Measurements from ENCODE around the gene KRT80.
A peak's percentile ranks its signal among the peaks of the same experiment; 100 is the strongest.
"Not testable (repeated sequence)": the region's sequence is repeated elsewhere in the genome, so short reads cannot be mapped to it uniquely, and the experiment has no call there.

The KRT80 gene

DNA sequence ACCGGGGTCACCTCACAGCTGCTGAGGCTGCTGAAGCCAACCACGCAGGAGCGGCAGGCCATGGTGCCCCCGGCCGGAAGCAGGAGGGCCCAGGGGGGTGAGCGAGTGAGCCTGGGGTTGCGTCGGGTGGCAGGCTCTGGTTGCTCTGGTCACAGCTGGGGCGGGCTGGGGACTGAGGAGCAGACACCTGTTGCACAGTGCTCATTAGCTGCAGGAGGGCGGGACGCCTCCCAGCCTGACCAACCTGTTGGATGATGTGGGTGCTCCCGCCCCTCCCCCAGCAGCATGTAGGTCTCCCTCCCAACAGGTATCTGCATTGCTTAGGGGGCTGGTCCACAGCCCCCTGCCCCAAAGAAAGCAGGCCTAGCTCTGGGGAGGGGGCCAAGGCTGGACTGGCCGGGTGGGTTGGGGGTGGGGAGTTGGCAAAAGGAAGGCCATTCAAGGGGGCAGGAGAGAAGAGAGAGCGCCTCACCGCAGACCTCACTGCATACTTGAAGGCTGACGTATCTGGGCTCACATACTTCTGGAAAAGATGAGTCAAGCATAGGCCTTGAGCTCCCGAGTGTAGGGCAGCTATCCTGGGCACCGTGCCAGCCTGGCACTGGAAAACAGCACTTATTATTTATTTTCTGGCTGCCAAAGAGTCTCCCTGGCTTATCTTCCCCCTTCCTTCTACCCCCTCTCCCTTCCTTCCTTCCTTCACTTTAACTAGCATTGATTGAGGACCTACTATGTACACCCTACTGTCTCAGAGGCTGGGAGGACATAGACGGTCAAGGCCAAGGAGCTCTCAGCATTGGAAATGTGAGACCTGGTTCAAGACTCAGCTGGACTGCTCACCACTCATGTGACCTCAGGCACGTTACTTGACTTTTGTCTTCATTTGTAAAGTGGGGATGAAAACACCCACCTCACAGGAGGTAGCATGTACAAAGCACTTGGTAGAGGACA, at the start of gene KRT80:
Gene KRT80, minus strand, starts transcription at position 174 of the 951 bp plus-strand sequence. Its CDS starts 112 bp downstream, at position 62.
- DNase-seq = peak; percentile 98

DNA sequence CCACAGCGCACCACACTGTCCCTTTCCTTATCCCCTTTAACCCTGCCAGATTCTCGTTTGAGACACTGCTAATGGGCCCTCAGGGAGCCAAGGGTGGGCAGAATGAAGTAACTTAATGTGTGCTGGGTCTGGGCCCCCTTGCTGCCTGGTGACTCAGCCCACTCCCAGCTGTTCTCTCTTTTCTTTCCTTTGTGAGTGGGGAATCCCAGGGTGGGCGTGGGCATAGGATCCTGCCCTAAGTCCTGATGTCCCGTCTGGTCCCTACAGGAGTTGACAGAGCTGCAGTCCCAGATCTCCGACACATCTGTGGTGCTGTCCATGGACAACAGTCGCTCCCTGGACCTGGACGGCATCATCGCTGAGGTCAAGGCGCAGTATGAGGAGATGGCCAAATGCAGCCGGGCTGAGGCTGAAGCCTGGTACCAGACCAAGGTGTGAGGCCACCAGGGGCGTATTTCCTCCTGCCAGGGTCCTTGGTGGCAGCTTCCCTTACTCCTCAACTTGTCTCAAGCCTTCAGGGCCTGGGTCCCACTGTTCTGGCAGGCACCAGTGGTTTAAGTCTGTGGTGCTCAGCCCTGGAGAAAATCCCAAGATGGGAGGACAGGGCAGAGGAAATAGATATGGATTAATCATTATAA, 49.5 kb upstream of the KRT80 start:
- DNase-seq = no peak

DNA sequence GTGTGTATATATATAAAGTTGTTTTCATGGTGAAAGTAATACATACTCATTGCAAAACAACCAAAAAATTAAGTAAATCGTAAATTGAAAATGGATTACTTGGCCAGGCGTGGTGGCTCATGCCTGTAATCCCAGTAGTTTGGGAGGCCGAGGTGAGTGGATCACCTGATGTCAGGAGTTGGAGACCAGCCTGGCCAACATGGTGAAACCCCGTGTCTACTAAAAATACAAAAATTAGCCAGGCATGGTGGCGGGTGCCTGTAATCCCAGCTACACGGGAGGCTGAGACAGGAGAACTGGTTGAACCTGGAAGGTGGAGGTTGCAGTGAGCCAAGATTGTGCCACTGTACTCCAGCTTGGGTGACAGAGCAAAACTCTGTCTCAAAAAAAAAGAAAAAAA, 48.4 kb upstream of the KRT80 start:
- not testable (repeated sequence) for DNase-seq

DNA sequence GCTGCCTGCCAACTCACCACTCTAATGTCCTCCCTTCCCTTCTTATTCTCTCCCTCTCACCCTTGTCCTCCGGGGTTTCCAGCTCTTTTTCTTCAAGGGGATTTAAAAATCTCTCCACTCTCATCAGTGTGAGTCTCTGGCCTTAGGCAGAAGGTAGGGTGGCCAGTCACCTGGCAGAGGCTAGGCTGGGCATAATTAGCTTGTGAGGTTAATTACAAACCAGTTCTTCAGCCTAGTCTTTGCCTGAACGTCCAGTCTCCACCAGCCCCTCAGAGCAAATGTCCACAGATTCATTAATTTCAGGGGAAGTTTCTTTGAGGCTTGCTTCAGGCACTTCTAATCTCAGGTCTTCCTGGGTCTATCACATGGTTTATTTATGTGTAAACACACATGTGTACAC, 48.0 kb upstream of the KRT80 start:
- DNase-seq = no peak

DNA sequence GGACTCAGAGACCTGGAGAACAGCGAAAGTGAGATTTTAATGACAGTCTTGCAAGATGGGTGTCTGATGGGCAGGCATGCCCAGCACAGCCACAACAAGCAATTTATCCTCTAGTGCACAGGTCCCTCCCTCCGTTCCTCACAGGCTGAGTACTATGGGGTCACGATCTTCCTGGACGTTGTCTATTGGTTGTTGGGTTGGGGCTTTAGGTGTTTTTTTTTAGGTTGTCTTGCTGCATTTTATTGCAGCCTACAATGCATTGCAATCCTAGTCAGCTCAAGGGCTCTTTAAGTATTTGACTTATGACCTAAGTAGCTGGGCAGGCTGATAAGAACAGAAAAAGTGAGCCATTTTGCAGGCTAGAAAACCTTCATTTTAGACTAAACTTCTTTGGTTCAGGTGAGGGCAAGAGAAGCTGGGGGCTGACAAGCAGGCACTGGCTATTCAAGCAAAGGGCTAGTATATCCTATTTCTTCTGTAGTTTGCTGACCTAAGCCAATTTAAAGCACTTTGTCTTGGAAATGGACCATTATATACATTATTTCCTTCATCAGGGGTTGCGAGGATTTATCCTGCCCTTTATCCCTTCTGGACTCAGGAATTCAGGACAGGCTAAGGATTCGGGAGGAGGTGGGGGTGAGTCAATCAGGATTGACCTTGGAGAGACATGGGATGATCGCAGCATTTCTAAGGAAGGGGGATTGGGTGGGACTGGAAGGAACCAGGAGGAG, 47.3 kb upstream of the KRT80 start:
- DNase-seq = no peak

DNA sequence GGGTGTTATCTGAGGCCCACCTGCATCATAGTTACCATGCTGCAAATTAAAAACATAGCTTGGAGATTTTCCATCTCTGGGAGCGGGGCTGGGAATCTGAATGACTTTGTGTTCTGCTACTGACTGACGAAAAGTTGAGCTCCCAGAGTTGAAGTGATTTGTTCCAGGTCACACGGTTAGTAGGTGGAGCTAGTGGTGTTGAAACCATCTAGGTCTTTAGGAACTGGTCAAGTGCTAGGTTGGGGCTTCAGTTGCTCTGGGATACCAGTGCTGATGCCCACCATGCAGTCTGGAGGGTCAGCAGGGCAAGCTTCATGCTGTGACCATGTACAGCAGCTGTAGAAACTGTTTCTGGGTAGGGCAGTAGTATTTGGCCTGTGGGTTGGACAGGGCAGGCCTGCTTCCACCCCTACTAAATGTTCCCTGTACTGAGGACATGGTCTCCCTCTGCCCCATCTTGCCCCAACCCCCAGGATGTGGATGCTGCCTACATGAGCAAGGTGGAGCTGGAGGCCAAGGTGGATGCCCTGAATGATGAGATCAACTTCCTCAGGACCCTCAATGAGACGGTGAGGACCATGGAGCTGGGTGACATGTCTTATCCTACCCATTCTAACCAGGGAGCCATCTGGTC, 46.5 kb upstream of the KRT80 start:
- no peak for DNase-seq

DNA sequence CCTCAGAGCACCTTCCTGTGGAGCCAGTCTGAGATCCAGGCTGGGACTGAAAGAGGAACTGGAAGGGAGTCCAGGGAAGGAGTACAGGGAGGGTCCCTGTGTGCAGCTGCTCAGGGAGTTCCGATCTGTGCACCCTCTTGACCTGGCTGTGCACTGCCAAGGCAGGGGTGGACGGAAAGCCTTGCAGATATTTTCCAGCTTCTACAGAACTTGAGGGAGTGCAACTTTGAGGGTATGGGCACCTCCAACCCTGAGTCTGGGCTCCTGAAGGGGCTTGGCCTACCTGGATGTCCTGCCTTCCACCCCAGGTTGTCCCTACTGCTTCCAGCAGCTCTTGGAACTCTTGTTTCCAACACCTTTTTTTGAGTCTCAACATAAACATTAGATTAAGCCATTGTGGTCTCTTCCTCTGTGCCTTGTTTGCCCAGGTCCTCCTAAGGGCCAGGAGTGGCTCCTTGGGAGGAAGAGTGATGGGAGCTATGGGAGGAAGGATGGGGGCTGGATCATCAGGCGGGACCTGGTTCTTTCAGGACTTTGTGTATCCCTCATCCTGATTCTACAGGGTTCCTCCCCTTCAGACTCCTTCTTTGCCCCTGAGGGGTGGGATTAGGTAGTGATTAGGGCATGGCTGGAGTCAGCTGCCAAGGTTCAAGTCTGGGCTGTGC, 44.7 kb upstream of the KRT80 start:
- no peak for DNase-seq

DNA sequence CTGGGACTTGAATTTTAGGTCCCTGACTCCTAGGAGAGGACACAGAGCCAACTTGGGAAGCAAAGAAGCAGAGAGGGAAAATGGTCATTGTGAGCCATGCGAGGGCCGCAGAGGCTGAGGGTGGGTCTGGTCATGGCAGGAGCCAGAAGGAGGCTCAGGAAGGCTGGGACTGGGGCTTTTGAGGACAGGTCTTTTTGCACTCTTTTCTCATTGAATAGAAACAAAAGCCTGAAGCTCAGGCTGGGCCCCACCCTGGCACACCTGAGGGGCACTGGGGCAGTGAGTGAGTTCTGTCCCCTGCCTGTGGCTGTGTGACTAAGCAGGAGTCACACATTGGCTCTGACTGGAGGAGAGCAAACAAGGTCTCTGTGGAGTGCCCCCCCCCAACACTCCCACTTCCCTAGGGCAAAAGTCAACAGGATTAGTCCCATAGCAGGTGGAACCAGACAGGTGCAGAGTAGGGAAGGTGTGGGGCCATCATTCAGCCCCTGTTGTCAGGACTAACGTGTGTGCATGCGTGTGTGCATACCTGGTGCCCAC, 44.1 kb upstream of the KRT80 start:
- DNase-seq = no peak

DNA sequence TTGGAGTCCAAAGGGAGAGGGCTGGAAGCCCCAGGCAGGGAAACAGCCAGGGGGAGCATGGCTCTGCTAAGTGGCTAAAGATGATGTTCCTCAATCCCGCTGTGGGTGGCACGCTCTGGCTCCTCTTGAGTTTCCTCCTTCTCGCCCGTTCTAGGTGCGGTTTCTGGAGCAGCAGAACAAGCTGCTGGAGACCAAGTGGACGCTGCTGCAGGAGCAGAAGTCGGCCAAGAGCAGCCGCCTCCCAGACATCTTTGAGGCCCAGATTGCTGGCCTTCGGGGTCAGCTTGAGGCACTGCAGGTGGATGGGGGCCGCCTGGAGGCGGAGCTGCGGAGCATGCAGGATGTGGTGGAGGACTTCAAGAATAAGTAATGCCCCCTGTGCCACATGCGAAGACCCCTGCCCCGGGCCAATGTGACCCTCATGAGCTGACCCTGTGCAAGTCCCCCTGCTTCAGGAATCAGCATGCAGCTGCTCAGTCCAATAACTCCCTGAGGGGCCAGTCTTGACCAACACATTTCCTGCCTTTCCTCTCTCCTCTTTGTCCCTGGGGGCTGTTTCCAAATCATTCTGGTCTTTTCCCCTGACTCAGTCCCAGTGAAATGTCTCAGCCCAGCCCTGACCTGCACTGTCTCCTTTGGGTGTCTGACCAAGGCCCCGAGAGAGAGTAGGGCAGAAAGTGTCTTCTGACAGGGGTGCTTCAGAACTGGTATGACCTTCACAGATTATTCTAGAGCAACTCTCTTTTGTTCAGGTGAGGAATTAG, 43.4 kb upstream of the KRT80 start:
- DNase-seq = no peak

DNA sequence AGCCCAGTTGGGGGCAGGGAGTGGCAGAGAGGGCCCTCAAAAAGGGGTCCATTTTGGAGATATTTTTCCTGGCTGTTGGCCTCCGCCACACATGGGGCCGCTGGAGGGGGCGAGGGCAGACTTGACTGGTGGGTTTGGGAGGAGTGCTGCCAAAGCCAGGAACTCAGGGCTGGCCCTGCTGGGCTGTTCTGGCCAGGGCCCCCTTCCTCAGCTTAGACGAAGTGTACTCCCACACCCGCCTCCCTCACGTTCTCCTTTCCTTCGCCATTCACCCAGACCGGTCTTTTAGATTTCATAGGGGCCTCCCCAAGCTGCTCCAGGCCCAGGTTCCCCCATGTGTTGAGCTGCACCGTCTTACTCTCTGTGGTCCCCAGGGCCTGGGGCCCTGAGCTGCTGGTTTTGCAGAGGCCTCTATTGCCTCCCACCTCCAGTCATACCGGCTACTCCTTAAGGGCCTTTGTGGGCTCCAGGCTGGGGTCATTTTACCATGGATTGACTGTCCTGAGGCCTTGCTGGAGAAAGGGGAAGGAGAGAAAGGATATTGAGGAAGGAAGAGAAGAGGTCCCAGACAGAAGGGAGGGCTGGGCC, 42.5 kb upstream of the KRT80 start:
- no peak for DNase-seq

DNA sequence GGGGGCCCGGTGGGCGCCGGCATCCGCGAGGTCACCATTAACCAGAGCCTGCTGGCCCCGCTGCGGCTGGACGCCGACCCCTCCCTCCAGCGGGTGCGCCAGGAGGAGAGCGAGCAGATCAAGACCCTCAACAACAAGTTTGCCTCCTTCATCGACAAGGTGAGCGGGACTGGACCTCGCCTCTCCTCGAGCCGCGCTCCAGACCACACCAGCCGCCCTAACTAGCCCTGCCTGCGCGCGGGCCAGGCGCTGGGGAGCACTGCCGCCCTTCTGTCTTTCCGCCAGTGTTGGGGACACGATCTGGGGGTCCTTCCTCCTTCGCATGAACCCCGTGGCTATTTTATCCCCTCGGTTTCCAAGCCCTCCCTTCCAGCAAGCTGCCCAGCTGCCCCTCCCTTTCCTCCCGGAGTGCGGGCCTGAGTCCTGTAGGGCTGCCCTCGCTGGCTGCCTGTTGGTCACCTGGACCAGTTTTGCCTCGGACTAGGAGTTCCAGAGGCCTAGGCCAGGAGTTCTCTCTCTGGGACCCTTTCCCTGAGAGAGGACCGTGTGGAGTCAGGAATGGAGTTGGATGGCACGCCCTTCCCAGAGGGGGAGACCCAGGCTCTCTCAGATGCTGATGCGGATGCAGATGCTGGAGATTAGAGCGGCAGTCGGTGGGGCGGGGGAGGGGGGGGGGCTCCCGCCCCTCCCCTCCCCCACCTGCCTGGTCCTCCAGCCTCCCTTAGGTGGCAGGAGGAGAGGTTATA, 41.8 kb upstream of the KRT80 start:
- no peak for DNase-seq

DNA sequence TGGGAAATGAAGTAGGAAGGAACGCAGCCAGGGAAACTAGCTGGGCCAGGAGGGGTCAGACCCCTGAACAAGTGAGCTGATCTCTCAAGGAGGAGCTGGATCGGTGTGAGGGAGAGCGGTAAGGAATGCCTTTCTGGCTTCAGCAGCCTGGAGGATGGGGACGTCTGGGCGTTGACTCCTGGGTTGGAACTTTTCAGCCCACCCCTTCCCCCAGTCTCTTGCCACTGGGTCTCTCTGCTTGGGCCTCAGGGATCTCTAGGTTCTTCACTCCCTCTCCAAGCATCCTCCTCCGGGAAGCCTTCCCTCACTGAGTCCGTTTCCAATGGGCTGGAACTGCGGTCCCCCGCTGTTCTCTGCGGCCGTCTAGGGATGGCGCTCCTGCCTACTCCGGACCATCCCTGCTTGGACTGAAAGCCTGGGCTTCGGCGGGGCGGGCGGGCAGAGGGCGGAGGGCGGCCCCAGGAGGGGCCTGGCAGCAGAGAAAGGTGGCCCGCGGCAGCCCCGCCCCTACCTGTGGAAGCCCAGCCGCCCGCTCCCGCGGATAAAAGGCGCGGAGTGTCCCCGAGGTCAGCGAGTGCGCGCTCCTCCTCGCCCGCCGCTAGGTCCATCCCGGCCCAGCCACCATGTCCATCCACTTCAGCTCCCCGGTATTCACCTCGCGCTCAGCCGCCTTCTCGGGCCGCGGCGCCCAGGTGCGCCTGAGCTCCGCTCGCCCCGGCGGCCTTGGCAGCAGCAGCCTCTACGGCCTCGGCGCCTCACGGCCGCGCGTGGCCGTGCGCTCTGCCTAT, 41.1 kb upstream of the KRT80 start, which contains the start of gene KRT7:
Gene KRT7, plus strand, starts transcription at position 570 of the 788 bp plus-strand sequence. Its CDS starts 54 bp downstream, at position 624.
- DNase-seq = no peak

DNA sequence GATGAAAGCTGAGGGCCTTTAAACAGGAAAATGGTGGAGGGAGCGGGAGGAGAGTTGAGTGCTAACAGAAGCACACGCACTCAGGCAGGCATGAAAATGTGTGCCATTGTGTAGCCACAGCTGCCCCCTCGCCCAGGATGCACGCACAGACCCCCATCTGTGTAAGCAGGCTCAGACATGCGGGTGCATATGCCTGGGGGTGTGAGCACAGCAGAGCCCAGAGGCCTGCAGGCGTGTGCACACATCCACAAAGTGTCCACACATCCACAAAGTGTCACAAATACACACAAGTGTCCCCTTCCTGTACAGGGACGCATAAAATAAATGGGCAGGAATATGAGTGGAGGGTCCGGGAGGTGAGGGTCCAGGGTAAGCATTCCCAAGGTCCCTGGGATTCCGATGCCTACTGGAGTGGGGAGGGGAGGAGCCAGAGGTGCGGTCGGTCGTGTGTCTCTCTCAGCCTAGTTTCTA, 40.4 kb upstream of the KRT80 start:
- no peak for DNase-seq

DNA sequence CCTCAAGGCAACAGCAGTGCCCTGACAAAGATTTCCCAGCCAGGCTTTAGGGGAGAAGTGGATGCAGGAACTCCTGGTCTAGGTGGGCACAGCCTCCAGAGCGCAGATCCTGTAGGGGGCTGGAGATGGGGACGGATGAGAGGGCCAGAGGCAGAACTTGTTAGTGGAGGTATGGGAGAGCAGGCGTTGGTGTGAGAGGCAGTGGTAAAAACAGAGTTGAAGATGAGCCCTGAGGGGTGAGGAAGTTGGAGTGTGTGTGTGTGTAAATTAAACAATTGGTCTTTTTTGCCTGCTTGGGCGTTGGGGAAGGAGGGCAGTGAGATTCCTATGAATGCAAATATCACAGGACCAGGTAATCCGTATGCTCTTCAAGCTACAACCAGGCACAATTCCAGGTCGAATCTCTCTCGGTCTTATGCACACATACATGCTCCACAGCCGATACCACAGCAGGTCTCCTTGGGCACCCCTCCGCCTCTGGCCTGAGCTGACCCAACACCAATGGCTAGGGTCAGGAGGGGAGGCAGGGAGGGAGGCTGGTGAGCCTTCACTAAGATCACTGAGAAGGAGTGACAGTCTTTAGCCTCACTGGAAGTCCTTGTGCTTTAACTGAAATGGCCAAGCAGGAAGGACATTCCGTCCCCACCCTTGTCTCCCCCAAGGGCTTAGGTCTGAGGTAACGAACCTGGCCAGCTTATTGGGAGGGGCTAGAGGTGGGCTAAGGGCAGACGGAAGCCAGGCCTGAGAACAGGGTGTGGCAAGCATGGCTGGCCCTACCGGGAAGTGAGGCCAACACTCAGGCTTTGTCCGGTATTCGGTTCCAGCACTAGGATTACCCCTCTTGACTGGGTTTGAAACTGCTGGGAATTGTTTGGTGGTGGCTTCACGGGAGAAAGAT, 39.7 kb upstream of the KRT80 start:
- no peak for DNase-seq

DNA sequence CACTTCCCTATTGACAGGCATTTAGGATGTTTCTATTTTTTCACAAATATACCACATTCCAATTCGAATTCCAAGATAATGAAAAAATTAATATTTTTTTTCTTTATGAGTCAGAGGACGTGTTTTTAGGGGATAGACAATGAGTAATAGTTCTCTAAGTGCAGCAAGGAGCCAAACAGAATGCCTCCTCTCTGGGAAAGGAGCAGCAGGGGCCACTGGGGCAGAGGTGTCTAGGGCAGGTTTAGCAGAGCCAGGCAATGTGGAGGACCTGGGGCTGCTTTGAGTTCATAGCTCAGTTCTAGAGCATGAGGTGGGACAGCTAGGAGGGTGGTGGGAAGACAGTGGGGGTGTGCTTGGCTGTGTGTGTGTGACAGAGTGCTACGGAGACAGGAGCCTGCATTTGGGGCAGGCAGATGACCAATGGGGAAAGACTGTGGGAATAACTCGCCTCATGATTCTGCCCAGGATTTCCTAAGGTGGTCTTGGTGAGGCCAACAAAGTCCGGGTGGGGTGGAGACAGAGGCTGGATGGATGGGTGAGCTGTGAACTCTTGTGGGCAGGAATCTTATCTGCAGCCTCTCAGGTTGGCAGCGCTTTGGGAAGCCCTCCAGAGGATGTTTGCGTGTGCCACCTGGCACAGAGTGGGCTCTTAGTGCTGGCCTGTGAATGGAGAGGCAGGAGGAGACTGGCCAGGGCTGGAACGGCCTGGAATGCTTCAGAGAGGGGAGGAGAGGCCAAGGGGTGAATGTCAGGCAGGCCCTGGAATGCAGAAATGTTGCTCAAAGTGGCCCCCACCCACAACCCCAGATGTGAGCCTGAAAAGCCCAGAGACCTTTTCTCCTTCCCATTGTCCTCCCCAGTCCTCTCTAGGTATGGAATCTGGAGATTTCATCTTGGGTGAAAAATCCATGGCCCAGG, 38.8 kb upstream of the KRT80 start:
- DNase-seq = peak; percentile 22 to 84

DNA sequence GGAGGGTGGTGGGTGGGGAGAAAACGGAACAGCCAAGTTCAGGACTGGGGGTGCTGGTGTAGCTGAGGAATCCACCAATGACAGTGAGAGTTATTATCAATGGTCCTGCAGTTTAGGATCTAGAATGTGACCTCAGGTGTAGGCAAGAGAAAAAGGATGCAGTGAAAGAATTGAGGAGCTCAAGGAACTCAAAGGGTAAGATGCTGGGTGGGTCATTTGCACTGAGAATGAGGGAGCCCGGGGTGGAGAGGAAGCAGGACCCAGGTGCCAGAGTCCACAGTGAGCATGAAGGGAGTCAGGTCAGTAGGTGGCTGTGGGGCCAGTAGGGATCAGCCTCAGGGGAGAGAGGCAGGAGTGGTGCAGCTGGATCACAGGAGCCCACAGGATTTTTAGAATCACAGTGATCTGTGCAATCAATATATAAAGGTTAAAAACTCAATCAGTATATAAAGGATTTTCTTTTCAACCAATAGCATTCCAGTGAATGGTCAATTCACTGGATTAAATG, 38.1 kb upstream of the KRT80 start:
- DNase-seq = no peak

DNA sequence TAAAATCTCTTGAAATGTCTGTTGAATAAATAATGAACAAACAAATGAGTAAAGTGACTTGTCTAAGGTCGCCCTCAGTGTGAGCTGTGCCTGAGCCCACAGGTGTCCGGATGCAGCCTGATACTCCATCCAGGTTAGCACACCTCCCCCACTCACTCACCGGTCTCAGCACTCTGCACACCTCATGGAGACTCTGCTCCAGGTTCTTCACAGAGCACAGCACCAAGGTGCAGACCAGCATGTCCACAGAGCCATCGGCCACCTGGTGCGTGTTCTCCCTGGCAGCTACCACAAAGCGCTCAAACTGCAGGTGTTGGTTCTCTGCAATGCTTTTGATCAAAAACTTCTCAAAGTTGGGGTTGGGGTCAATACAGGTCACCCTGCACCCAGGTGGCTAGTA, 37.1 kb upstream of the KRT80 start:
- no peak for DNase-seq

Measured in SW 1271 (cell line).